Measurements from ENCODE around the gene ITCH. TPM values are rescaled to one million over a fixed set of nuclear protein-coding genes. Genes with fewer than 3 reads are reported as not detected.
A peak's percentile ranks its signal among the peaks of the same experiment; 100 is the strongest.

The ITCH gene
- total and polyA plus RNA-seq, 9 of the 15 experiments (the other 6 are each of a cell fraction or from before 2014, with no cell fraction given): 7.5 to 53.0 (median 22.9) TPM

DNA sequence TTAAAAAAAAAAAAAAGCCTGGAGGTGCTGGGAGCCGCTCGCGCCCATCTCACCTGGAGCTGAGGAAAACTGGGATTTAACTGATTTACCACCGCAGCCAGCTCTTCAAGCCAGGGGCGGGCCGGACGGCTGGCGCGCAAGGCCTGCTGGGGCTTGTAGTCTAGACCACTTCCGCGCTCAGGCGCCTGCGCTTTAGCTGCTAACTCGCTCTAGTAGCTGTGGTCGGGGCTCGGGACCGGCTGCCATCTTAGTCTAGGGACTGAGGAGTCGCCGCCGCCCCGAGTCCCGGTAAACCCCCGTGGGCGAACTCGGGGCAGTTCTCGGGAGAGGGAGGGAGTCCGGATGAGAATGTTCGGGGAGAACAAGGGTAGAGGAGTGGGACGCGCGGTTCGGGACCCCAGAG lies at the start of gene ITCH (continued):
- TF ChIP-seq, protein P1, sequence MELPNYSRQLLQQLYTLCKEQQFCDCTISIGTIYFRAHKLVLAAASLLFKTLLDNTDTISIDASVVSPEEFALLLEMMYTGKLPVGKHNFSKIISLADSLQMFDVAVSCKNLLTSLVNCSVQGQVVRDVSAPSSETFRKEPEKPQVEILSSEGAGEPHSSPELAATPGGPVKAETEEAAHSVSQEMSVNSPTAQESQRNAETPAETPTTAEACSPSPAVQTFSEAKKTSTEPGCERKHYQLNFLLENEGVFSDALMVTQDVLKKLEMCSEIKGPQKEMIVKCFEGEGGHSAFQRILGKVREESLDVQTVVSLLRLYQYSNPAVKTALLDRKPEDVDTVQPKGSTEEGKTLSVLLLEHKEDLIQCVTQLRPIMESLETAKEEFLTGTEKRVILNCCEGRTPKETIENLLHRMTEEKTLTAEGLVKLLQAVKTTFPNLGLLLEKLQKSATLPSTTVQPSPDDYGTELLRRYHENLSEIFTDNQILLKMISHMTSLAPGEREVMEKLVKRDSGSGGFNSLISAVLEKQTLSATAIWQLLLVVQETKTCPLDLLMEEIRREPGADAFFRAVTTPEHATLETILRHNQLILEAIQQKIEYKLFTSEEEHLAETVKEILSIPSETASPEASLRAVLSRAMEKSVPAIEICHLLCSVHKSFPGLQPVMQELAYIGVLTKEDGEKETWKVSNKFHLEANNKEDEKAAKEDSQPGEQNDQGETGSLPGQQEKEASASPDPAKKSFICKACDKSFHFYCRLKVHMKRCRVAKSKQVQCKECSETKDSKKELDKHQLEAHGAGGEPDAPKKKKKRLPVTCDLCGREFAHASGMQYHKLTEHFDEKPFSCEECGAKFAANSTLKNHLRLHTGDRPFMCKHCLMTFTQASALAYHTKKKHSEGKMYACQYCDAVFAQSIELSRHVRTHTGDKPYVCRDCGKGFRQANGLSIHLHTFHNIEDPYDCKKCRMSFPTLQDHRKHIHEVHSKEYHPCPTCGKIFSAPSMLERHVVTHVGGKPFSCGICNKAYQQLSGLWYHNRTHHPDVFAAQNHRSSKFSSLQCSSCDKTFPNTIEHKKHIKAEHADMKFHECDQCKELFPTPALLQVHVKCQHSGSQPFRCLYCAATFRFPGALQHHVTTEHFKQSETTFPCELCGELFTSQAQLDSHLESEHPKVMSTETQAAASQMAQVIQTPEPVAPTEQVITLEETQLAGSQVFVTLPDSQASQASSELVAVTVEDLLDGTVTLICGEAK (IDR thresholded peaks at IDR 0.05): no peak
- TF ChIP-seq, protein P1 (CRISPR knock-in tag; IDR thresholded peaks at IDR 0.05): no peak
- no peak for TF ChIP-seq CLOCK (CRISPR knock-in tag; IDR thresholded peaks at IDR 0.05; ENCODE audit: borderline replicate concordance)
- no peak for TF ChIP-seq ZNF146 (CRISPR knock-in tag; IDR thresholded peaks at IDR 0.05; ENCODE audit: unreplicated experiment)
- no peak for TF ChIP-seq MLX (CRISPR knock-in tag; conservative IDR thresholded peaks at IDR 0.05)
- peak; percentile 74; the same call in 1 of the 2 replicates for TF ChIP-seq PML (IDR thresholded peaks at IDR 0.05; ENCODE audit: low read length)
- TF ChIP-seq E4F1 (CRISPR knock-in tag; IDR thresholded peaks at IDR 0.05; ENCODE audit: borderline replicate concordance): no peak
- TF ChIP-seq HCFC1 (IDR thresholded peaks at IDR 0.05; ENCODE audit: low read depth, low read length): peak; percentile 91
- TF ChIP-seq TCF7 (IDR thresholded peaks at IDR 0.05; ENCODE audit: borderline replicate concordance): no peak
- no peak for TF ChIP-seq SRSF9 (IDR thresholded peaks at IDR 0.05; ENCODE audit: borderline replicate concordance, low read depth, low read length)
- TF ChIP-seq E2F3 (CRISPR knock-in tag; IDR thresholded peaks at IDR 0.05): no peak
- TF ChIP-seq SMARCA5 (IDR thresholded peaks at IDR 0.05): no peak
- no peak for TF ChIP-seq ZNF224 (CRISPR knock-in tag; IDR thresholded peaks at IDR 0.05)
- no peak for TF ChIP-seq TEAD1 (CRISPR knock-in tag; IDR thresholded peaks at IDR 0.05)
